MG63 (cell line): ENCODE results near the gene DND1. TPM values are rescaled to one million over a fixed set of nuclear protein-coding genes. Genes with fewer than 3 reads are reported as not detected.
"Not testable (repeated sequence)": the region's sequence is repeated elsewhere in the genome, so short reads cannot be mapped to it uniquely, and the experiment has no call there.

Experiments used
- DNase-seq: peaks from one replicate; pipeline ENCODE4 v3.0.0-alpha.2; 2020
- H3K27me3 ChIP-seq: fragments of 250-450 bp; sonication (Bioruptor Pico); 2 replicates; pipeline ENCODE4 v1.5.1; 2020; ENCODE audit warnings: mild to moderate bottlenecking, moderate library complexity
- H3K36me3 ChIP-seq: fragments of 250-450 bp; sonication (Bioruptor Pico); 2 replicates; pipeline ENCODE4 v1.5.1; 2020; ENCODE audit warnings: mild to moderate bottlenecking, moderate library complexity
- H3K4me3 ChIP-seq: fragments of 250-450 bp; sonication (Bioruptor Pico); 2 replicates; pipeline ENCODE4 v1.5.1; 2020; ENCODE audit warnings: mild to moderate bottlenecking, moderate library complexity
- H3K9me3 ChIP-seq: fragments of 250-450 bp; sonication (Bioruptor Pico); 2 replicates; pipeline ENCODE4 v1.5.1; 2020; ENCODE audit warnings: mild to moderate bottlenecking, moderate library complexity
- total RNA-seq: library from RNA; depleted of rRNA; stranded (reverse); fragments of >200 nt; shearing (Covaris generic); gene quantifications from 2 replicates; pipeline ENCODE4 v1.2.3, GENCODE V29; 2014; ENCODE audit warnings: low replicate concordance

The DND1 gene
- total RNA-seq, 1 experiment from 2014 or later: not detected

DNA sequence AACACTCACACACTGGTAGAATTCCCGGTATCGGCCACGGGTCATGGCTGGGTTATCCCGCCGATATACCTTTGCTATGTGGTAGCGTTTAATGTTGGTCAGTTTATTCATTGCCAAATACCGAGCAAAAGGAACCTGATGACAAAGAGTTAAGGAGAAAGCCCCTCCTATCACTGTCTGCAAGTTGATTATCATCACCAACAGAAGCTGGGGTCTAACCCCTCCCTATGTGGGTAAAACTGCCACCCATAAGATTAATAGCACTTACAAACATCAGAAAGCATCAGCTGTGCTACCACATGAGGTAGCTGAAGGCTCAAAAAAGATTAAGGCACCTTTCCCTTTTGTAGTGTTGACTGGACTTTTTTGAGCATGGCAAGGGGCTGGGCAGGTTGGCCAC lies 5.6 kb upstream of the DND1 start:
- DNase-seq: no peak
- H3K27me3 ChIP-seq: no peaks in the 10 kb centered on the region

DNA sequence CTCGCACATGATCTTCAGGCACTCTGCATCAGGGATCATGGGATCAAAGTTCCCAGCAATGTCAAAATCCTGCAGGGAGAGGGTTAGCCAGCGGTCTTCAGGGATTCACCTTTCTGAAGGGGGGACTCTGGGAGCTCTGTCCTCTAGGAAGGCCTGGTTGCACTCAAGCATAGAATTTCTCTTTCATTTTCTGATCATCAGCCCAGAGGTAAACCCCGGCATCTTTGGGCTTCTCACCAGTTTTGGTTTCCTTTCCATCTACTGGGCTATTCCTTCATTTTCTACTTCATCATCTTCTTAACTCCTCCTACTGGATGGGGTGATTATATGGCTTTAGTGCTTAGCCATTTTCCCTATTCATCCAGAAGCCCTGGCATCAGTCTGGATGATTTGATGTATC lies 4.6 kb upstream of the DND1 start:
- no peak for DNase-seq
- H3K36me3 ChIP-seq: peaks cover 88% of the 10 kb centered on the region
- no peaks in the 10 kb centered on the region for H3K27me3 ChIP-seq
- no peaks in the 10 kb centered on the region for H3K9me3 ChIP-seq
- H3K4me3 ChIP-seq: no peak overlapping the region

More for the DNA sequence above, 5.6 kb upstream of the DND1 start:
- peaks cover 87% of the 10 kb centered on the region for H3K36me3 ChIP-seq
- no peaks in the 10 kb centered on the region for H3K9me3 ChIP-seq
- H3K4me3 ChIP-seq: no peak overlapping the region

DNA sequence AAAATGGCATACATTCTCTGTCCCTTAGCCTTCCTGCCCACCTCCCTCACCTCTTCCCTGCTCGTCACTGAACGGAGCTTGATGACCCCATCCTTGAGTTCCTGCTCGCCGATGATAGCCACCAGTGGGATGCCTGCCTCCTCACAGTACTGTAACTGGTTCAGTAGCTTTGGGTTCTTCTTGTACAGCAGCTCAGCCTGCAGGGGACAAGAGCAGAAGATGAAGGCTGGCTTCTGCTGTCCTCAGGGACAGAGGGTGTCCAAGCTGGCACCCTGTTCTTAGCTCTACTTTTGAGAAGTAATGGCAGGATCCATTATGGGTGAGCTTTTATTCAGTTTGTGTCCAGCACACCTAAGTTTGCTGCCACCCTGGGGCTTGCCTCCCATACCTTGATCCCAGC lies 1.3 kb upstream of the DND1 start:
- Histone ChIP-seq H3K36me3 (peaks cover 86% of the 10 kb centered on the region), H3K27me3 (no peaks in the 10 kb centered on the region), H3K9me3 (no peaks in the 10 kb centered on the region), H3K4me3 (no peak overlapping the region)
- no peak for DNase-seq

DNA sequence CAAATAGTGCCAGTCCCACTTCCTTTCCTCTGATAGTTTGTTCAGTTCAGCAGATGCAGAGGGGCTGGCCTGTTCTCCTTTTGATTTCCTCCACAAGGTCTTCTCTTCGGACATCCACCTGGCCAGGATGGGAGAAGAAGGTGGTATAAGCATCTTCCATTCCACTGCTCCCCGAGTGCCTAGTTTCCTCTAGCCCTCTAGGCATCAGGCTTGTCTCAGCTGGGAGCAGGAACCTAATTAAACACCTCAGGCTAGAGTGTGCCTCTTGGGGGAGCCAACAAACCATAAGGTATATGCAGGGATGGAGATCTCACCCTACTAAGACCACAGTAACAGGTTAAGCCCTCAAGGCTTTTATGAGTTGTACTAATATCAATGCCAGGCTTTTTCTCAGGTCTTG lies 835 bp upstream of the DND1 start:
- H3K9me3 ChIP-seq: no peaks in the 10 kb centered on the region
- DNase-seq: no peak
- H3K4me3 ChIP-seq: no peak overlapping the region
- no peaks in the 10 kb centered on the region for H3K27me3 ChIP-seq
- peaks cover 86% of the 10 kb centered on the region for H3K36me3 ChIP-seq

DNA sequence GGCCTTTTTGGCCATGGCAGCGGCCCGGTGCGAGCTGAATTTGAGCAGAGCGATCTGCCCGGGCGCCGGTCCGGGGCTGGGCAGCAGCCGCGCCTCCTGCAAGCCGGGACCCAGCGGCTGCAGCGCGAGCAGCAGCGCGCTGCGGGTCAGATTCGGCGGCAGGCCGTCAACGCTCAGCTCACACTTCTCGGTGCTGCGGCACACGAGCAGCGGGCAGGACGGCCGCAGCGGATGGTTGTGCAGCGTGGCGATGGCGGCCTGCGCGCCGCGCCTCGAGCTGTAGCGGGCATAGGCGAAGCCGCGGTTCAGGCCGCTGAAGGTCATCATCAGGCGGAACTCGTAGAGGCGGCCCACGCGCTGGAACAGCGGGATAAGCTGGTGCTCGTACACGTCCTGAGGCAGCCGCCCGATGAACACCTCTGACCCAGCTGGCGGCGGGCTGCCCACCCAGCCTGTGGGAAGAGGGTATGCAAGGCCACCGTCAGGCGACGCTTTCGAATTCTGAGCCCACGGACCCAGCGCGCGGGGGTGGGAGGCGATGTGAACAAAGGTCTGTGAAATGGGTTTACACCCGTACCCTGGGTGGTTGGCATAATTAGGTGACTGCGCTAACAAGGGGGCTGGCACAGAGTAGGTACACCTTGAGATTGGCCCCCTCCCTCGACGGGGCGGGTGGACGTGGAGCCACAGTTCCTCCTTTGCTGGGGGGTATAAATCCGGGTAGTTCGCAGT lies 755 bp downstream of the DND1 start:
- peak; percentile 23 for DNase-seq
- no peaks in the 10 kb centered on the region for H3K27me3 ChIP-seq
- peaks cover 86% of the 10 kb centered on the region for H3K36me3 ChIP-seq
- no peak overlapping the region for H3K4me3 ChIP-seq
- no peaks in the 10 kb centered on the region for H3K9me3 ChIP-seq

DNA sequence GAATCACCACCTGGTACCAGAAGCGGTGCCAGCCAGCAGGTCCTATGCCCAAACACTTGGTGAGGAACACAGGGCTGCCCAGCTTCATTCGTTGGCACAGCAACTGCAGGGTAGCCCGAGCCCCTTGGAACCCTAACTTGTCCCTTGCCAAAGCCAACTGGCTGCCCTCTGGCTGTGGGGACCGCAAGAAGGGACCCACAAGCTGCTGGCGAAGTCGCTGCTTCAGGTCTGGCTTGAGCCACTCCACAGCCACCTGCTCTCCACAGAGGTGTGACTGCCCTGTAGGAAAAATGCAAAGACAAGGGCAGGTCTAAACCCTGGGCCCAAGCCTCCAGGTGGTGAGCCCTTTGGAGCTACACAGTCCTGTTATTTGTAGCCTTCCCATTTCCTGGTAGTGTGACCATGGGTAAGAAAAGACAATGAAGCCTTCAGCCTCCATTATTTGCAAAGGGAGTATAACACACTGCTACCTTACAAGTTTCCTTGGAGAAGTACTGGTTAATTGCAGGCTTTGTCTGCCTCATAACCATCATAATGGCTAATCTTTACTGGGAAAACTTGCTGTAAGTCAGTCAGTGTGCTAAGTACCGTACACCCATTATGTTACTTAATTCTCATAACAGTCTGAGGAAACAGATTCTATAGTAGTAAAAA lies 1.8 kb downstream of the DND1 start:
- no peak for DNase-seq
- H3K9me3 ChIP-seq: no peaks in the 10 kb centered on the region
- H3K4me3 ChIP-seq: no peak overlapping the region
- H3K27me3 ChIP-seq: no peaks in the 10 kb centered on the region
- peaks cover 86% of the 10 kb centered on the region for H3K36me3 ChIP-seq

DNA sequence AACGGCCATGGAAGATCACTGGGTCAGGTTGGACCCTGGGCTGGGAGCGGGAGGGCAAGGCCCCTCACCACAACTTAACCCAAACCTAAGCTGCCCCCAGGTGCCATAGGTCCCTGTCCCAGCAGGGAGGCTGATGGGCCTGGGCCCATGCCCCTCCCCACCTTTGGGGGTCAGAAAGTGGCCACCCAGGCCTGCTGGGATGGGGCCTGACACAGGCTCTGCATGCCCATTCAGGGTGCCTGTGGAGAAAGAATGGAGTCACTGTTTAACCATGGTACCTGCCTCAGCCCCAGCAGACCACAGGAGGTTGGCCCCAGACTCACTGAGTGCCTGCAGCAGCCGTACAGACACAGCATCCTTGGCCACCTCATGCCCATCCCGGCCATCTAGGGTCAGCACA lies 2.3 kb downstream of the DND1 start:
- not testable (repeated sequence) for H3K4me3 ChIP-seq, H3K27me3 ChIP-seq, DNase-seq, H3K9me3 ChIP-seq
- peaks cover 84% of the 10 kb centered on the region for H3K36me3 ChIP-seq

DNA sequence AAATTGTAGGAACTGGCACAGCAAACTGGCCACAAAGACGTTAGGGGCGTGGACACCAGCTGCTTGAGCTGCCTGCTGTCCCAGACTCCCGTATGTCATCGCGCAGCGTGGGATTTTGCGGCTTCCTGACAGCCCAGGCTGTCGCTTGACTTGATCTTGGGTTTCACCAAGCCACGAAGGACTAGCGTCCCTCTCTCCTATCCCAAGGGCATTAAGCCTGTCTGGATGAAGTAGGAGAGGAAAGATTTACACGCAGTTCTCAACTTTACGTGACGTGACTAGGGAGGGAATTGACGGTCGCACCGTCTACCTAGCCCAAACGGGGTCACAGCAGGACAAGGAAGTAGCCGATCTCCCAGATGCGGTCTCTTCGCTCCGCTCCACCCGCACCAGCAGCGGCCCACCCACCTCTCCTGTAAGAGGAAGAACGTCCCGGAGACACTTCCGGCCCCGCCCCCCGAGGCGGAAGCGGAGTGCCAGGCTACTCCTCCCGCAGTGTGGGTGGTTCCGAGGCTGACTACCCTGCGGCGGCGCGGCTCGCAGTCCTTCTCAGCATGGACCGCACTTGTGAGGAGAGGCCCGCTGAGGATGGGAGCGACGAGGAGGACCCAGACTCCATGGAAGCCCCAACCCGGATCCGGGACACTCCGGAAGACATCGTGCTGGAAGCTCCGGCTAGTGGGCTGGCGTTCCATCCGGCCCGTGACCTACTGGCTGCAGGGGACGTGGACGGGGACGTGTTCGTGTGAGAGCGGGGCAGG lies 8.8 kb downstream of the DND1 start, which contains the start of gene WDR55:
Gene WDR55, plus strand, starts transcription at position 546 of the 761 bp plus-strand sequence. Its CDS starts 9 bp downstream, at position 555.
- Histone ChIP-seq H3K27me3 (no peaks in the 10 kb centered on the region), H3K9me3 (no peaks in the 10 kb centered on the region), H3K36me3 (peaks cover 74% of the 10 kb centered on the region), H3K4me3 (peak within 1 kb of the TSS; percentile 97)
- peak; percentile 99 for DNase-seq

DNA sequence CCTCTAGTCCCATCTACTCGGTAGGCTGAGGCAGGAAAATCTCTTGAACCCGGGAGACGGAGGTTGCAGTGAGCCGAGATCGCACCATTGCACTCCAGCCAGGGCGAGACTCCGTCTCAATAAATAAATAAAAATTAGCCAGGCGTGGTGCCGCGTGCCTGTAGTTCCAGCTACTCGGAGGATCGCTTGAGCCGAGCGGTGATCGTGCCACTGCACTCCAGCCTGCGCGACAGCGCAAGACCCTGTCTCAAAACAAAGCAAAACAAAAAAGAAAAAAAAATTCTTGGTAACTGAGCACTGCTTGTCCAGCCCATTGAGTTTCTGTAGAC lies 9.4 kb downstream of the DND1 start:
- Histone ChIP-seq H3K4me3 (peak overlapping the region; percentile 97), H3K9me3 (no peaks in the 10 kb centered on the region), H3K27me3 (no peaks in the 10 kb centered on the region), H3K36me3 (peaks cover 74% of the 10 kb centered on the region)
- no peak for DNase-seq

DNA sequence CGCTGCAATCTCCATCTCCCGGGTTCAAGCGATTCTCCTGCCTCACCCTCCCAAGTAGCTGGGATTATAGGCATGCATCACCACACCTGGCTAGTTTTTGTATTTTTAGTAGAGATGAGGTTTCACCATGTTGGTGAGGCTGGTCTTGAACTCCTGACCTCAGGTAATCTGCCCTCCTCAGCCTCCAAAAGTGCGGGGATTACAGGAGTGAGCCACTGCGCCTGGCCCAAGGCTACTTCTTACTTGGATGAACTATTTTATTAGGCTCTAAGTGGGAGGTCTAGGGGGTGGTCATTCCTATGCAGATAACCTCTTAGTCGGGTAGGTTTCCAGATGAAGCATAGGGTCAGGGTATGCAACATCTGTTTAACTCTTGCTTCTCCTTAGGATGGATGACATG lies 13.0 kb downstream of the DND1 start:
- not testable (repeated sequence) for H3K9me3 ChIP-seq, H3K4me3 ChIP-seq
- H3K36me3 ChIP-seq: peaks cover 73% of the 10 kb centered on the region

DNA sequence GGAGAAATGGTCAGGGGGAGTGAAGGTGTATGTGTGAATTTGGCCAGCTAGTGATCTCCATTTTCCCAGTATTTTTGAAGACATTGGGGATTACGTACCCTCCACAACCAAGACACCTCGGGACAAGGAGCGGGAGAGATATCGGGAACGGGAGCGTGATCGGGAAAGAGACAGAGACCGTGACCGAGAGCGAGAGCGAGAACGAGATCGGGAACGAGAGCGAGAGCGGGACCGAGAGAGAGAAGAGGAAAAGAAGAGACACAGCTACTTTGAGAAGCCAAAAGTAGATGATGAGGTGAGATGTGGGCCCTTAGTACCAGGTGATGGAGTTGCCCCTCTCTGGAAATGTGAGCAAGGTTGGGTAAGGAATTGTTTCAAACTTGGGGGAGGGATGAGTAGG lies 14.5 kb downstream of the DND1 start:
- no peaks in the 10 kb centered on the region for H3K27me3 ChIP-seq
- H3K36me3 ChIP-seq: peaks cover 88% of the 10 kb centered on the region
- no peaks in the 10 kb centered on the region for H3K9me3 ChIP-seq
- H3K4me3 ChIP-seq: no peak overlapping the region
- DNase-seq: no peak

More for the DNA sequence above, 13.0 kb downstream of the DND1 start:
- not testable (repeated sequence) for H3K27me3 ChIP-seq, DNase-seq

DNA sequence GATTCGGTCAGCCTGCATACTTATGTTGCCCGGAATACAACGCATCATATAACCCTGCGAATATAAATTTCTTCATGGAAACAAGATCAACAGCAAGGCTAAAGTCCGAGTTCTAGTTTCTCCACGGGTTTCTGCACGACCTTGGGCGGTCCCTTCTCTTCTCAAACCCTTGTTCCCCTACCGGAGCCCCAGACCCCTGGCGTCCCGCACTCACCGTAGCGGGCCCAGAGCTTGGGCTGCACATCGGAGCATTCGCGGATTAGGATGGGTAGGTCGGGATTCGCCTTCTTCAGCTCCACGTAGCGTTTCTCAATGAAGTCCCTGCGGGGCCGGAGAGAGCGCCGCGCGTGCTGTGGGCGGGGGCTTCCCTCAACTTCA lies 26.3 kb downstream of the DND1 start:
- H3K9me3 ChIP-seq: no peaks in the 10 kb centered on the region
- H3K4me3 ChIP-seq: peak overlapping the region; percentile 86
- no peaks in the 10 kb centered on the region for H3K27me3 ChIP-seq
- peaks cover 84% of the 10 kb centered on the region for H3K36me3 ChIP-seq
- no peak for DNase-seq

DNA sequence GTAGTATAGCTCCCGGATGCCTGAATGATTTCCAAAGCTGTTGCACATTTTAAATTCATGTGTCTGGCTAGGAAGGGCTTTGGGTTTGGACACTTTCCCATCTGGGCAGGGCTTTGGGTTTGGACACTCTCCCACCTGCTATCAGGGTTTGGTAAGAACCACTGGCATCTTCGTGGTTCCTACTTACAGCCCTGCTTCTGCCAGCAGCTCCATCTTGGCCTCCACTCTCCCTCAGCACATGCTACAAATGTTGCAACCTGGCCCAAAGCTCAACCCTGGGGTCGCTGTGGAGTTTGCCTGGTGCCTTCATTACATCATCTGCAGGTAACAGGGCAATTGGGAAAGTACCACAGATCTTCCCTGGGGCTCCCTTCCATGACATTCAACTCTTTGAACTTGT lies 30.7 kb downstream of the DND1 start:
- DNase-seq: peak; percentile 57
- H3K9me3 ChIP-seq: no peaks in the 10 kb centered on the region

DNA sequence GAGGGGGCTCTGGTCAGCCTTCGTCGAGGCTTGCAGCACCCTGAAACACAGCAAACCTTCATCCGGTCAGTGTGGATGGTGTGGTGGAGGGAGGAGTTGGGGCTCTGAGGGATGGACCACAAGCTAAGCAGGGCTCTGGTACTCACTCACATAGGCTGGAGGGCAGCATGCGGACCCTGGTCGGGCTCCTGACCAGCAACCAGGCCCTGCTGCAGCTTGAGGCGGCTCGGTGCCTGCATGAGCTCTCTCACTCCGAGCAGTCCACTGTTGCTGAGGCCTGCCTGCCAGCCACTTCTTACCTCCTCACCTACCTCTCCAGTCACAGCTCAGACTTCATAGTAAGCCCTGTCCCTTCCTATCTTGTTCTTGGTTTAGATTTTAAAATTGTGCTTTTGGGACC lies 31.7 kb downstream of the DND1 start:
- Histone ChIP-seq H3K36me3 (peaks cover 57% of the 10 kb centered on the region), H3K9me3 (no peaks in the 10 kb centered on the region), H3K27me3 (no peaks in the 10 kb centered on the region), H3K4me3 (no peak overlapping the region)
- DNase-seq: no peak

More for the DNA sequence above, 30.7 kb downstream of the DND1 start:
- no peak overlapping the region for H3K4me3 ChIP-seq
- H3K36me3 ChIP-seq: peaks cover 63% of the 10 kb centered on the region
- H3K27me3 ChIP-seq: no peaks in the 10 kb centered on the region

DNA sequence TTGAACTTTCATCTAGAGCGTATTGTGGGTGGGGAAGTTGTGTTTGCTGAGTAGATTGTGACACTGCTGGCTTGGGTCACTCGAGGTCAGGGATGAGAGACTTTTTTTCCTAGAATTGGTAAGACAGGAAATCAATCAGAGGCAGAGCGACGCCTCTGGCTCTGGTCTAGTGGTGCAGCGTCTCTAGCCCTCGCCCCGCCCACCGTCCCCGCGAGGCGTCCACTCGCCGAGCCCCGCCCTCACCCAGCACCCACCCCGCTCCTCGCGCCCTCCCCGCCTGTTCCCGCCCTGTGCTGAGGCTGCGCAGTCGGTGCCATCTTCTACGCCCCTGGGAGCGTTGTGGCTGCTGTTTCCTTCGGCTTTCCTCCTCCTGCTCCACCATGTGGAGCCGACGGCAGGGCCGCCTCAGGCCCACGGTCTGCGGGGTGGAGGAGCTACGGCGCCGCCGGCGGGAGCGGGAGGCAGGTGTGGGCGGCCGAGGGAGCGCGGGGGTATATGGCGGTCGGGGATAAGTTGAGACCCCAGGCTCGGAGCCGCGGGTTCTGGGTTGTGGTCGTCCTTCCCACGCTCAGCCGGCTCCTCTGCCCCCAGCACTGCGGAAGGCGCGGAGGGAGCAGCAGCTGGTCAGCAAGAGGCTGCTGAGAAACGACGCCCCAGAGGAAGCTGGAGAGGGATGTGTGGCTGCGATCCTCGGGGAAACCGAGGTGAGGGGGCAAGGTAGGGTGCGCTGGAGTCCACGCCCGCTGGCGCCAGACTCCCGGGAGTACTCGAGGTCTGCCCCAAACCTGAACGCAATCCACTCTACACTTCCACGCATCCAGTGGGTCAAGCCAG lies 34.0 kb downstream of the DND1 start, which contains the start of gene TMCO6:
Gene TMCO6, plus strand, starts transcription at position 304 of the 834 bp plus-strand sequence. Its CDS starts 77 bp downstream, at position 381.
- Histone ChIP-seq H3K36me3 (peaks cover 34% of the 10 kb centered on the region), H3K27me3 (no peaks in the 10 kb centered on the region), H3K4me3 (peak within 1 kb of the TSS; percentile 89), H3K9me3 (no peaks in the 10 kb centered on the region)
- peak; percentile 99 for DNase-seq

DNA sequence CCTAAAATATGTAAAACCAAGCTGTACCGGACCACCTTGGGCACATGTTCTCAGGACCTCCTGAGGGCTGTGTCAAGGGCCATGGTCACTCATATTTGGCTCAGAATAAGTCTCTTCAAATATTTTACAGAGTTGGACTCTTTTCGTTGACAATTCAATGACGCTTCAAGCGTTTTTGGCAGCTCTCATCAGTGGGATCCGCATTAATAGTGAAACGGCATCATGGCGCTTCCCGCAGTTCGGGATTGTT lies 34.6 kb downstream of the DND1 start:
- not testable (repeated sequence) for DNase-seq, H3K27me3 ChIP-seq, H3K9me3 ChIP-seq
- Histone ChIP-seq H3K36me3 (peaks cover 29% of the 10 kb centered on the region), H3K4me3 (peak overlapping the region; percentile 89)
